GM19351 (cell line): ENCODE results near the gene GANAB.
"Not testable (repeated sequence)": the region's sequence is repeated elsewhere in the genome, so short reads cannot be mapped to it uniquely, and the experiment has no call there.

Experiments used
- ATAC-seq: cut with Tn5 transposase; IDR thresholded peaks from one replicate; pipeline ENCODE4 v1.9.1; 2021; ENCODE audit warnings: mild to moderate bottlenecking, moderate library complexity; ENCODE audit not compliant: unreplicated experiment

The GANAB gene

GRCh38 chr11:62669420-62670161 is 23.2 kb upstream of the GANAB start:
- ATAC-seq = no peak

DNA sequence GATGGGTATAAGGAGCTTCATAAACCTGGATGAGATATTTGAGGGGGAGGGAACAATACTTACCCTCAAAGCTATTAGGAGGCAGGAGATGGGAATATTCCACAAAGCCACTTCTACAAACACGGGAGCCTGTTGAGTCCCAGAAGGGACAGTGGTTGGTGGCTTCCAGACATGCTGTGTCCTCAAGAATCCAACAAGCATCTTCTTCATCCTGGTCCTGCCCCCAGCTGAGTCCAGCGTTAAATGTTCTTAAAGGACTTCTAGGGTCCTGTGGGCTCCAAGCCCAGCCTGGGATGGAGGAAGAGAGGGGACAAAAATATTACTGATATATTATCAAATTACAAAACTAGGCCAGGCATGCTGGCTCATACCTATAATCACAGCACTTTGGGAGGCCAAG is 21.0 kb upstream of the GANAB start:
- no peak for ATAC-seq

GRCh38 chr11:62666259-62666926 is 20.0 kb upstream of the GANAB start:
- no peak for ATAC-seq

GRCh38 chr11:62665599-62666258 is 19.3 kb upstream of the GANAB start:
- ATAC-seq = peak; percentile 17

GRCh38 chr11:62665075-62665598 is 18.7 kb upstream of the GANAB start, which contains the start of the genes C11orf98 and CSKMT:
TSS of gene C11orf98 (minus strand) at chr11:62665210. CDS start at chr11:62665169, 41 bp downstream.
TSS of gene CSKMT (plus strand) at chr11:62665312. CDS start at chr11:62665880, 568 bp downstream.
- peak; percentile 82 for ATAC-seq

DNA sequence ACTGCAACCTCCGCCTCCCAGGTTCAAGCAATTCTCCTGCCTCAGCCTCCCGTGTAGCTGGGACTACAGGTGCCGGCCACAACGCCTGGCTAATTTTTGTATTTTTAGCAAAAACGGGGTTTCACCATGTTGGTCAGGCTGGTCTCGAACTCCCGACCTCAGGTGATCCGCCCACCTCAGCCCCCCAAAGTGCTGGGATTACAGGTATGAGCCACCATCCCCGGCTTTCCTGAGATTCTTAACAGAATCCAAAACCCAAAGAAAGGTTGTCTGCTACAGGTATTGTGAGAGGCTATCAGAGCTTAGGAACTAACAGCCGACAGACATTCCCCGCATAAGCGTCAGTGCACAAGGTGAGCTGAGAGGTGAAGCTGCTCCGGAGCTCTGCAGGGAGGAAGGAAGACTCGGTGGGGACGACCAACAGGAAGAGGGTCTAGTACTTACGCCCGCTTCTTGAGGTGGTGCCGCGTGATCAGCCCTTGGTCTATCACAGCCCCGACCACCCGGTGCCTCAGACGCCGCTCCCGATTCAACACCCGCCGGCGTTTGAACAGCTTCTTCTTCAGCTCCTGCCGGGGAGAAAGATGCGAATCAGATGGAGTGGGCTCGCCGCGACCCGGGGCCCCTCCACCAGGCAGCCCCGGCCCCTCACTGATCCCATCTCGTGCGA is 18.1 kb upstream of the GANAB start:
- ATAC-seq = peak; percentile 34

DNA sequence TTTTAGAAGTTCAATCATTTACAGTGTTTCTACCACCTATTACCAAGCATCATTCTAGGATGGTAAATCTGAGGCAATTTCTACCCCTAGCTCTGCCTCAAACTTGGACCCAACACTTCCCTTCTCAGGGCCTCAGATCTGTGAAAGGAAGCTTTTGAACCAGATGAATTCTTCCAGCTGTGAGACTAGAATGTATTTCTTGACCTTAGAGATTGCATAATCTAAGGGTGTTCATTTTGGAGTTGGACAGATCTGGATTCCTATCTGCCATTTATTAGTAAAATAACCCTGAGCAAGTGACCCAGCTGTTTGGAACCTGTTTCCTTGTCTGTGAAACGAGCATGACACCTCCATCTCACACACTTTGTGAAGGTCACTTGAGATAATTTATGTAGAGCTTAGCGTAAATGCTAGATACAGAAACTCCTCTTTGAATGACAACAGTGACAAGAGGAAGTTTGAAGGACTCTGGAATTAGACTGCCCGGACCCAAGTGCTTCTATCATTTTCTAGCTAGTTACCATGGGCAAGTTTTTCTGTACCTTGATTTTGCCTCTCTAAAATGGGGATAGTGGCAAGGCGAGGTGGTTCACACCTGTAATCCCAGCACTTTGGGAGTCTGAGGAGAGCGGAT is 10.5 kb upstream of the GANAB start:
- no peak for ATAC-seq

DNA sequence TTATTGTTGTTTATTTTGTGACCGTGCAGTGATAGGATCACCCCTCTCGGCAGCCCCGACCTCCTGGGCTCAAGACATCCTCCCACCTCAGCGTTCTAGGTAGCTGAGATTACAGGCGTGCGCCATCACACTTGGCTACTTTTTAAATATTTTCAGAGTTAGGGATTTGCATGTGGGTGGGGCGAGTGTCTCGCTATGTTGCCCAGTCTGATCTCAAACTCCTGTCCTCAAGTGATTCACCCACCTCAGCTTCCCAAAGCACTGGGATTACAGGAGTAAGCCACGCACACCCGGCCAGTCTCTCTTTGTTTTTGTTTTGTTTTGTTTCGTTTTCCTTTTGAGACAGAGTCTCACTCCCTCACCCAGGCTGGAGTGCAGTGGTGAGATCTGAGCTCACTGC is 7.9 kb upstream of the GANAB start:
- no peak for ATAC-seq

DNA sequence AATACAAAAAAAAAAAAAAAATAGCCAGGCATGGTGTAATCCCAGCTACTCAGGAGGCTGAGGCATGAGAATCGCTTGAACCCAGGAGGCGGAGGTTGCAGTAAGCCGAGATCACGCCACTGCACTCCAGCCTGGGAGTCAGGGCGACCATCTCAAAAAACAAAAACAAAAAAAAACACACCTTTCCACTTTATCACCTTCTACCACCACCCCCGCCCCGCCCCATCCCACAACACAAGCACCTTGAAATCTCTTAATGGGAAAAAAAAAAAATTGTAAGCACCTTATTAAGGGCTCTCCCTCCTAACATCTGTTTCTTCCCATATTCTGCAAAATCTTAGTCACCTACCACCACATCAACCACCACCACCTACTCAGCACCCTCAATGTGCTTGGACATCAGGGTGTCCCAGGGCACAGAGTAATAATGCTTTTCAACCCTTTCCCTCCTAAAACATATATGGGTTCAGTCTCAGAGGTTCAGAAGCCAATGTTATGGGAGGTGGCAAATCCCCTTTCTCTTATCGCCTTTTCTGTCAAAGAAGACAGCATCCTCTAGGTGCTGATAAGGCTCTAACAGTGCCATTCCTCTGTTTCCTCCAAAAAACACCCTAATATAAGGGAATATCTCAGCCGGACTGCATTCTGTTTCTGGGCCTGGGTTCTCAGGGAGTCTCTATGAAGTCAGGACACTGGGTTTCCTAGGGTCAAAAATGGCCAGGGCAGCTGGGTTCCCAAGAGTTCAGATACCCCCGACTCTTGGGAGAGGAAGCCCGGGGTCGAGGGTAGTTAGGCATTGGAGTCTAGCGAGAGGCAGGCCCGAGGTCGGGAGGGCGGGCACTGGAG is 6.0 kb upstream of the GANAB start:
- no peak for ATAC-seq

DNA sequence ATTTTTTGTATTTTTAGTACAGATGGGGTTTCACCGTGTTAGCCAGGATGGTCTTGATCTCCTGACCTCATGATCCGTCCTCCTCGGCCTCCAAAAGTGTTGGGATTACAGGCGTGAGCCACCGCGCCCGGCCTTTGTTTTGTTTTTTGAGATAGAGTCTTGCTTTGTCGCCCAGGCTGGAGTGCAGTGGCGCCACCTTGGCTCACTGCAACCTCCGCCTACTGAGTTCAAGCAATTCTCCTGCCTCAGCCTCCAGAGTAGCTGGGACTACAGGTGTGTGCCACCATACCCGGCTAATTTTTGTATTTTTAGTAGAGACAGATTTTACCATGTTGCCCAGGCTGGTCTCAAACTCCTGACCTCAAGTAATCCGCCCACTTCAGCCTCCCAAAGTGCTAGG is 3.9 kb upstream of the GANAB start:
- ATAC-seq = not testable (repeated sequence)

- ATAC-seq = no peak
Observed at GRCh38 chr11:62649486-62649885, 3.1 kb upstream of the GANAB start.

GRCh38 chr11:62648967-62649364 is 2.6 kb upstream of the GANAB start:
- no peak for ATAC-seq

DNA sequence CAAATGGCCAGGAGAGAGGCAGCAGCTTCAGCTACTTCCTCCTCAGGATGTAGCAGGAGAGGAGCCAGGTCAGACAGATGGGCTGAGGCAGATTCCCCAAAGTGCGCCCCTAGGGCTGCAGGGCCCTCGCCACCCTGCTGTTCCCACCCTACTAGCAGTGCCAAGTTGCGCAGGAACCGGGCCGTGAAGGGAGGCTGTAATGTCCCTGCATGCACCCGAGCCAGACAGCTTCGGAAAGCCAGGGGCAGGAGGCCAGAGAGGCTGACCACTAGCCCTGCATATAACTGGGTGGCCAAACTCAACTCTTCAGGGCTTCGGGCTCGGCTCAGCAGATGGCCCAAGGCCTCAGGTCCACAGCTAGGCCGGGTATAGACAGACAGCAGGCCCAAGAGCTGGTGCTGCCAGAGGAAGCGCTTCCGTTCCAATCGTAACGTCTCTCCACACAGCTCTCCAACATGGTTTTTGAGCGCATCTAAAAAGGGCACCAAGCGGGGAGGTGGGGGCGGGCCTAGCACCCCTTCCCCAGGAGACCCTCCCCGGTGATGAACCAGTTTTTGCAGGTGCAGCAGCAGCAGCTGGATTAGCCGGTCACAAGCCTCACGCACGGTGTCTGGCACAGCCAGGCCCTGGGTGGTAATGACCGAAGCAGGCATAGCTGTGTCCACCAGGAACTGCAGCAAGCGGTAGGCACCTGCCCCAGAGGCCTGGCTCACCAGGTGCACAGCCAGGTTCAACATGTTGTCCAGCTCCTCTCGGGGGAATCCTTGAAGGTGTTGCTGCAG is 2.0 kb upstream of the GANAB start:
- no peak for ATAC-seq

DNA sequence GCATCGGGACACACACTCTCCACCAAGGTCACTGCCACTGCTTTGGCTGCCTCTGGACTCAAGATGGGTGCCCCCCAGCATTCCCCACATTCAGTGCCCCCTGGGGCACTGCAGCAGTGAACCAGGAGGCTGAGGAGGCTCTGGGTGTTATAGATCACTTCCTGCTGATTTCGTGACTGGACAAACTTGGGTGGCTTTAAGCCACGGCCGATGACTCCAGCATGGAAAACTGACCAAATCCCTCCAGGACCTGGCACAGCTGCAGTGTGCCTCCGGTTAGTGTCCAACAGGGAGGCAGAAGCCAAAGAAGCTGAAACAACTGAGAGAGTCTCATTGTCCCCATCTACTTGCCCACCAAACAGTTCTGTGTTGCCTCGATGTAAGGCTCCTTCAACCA is 1.2 kb upstream of the GANAB start:
- no peak for ATAC-seq

DNA sequence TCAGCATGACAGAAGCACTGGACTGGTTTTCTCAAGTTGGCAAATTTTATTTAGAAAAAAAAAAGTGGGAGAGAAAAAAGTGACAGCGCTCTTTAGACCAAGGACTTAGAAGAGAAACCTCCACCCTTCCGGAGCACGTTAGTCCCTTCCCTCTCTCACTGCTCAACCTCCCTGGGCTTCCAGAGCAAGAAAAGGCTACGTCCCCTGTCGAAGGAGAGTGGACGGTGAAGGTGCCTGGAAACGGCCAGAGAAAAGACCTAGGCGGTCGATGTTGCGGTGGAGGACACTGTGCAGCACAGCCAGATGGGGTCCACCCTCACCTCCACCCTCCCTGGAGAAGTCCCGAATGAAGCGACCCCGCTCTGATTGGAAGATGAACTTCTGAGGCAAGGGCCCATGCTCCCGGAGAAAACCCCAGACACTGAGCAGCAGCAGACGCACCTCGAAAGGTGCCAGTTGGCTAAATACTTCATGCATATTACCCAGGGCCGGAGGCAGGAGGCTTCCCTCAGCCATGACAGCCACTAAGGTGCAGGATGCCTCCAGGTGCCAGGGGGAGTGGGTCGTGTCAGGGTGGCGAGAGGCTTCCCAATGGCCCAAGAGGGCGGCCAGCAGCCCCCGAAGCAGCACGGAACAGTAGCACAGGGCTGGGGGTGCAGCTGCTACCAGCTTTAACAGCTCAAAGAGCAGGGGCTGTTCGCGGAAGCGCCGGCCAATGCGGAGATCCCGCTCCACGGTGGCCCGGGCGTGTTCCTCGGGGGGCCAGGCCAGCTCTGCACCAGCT is 604 bp upstream of the GANAB start:
- peak; percentile 7 for ATAC-seq

DNA sequence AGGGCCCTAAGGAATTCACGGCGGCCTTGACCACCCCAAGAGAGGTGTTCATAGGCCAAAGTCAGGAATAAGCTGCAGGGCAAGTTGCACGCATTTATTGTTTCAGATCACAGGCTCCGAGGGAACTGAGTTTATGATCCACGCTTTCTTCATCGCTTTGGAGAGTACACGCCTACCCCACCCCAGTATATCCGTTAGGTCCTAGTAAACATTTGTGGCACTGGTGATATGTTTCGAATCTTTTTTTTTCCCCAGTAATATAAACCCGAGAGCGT is 805 bp downstream of the GANAB start:
- no peak for ATAC-seq

- ATAC-seq = no peak
Observed at GRCh38 chr11:62644220-62644619, 2.2 kb downstream of the GANAB start.

DNA sequence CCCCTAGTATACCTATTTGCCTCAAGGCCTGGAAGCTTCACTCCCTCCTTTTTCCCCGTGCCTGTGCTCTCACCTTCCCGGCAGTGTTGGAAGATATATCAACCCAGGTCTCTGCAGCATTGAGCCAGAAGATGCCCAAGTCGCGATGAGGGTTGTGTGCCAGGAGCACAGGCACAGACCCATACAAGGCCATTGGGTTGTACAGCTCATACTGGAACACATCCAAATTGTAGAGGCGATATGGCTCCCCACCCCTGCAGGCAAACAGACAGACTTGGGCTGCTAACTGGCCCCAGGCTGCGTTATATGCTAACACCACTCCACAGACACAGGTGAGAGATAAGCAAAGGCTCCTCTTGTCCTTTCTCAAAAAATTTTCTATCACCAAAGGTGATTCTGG is 13.9 kb downstream of the GANAB start:
- no peak for ATAC-seq
